H9 (cell line): ENCODE data around the gene ALDH1A3. TPM values are rescaled to one million over a fixed set of nuclear protein-coding genes. Genes with fewer than 3 reads are reported as not detected.

Source experiments
- DNase-seq: peaks from one replicate; pipeline ENCODE4 v3.0.0-alpha.2; 2017
- H2AFZ ChIP-seq: one replicate; pipeline ENCODE4 v1.6.1; 2013; ENCODE audit warnings: mild to moderate bottlenecking, low read length, control low read depth, moderate library complexity
- H2AK5ac ChIP-seq: 2 replicates; pipeline ENCODE4 v1.6.1; 2013; ENCODE audit warnings: low read length, control low read depth, mixed read lengths; ENCODE audit not compliant: insufficient read length
- H2BK120ac ChIP-seq: one replicate; pipeline ENCODE4 v1.6.1; 2013; ENCODE audit warnings: low read depth, mild to moderate bottlenecking, low read length, control low read depth, inconsistent platforms; ENCODE audit not compliant: poor library complexity, severe bottlenecking
- H2BK12ac ChIP-seq: 2 replicates; pipeline ENCODE4 v1.6.1; 2013; ENCODE audit warnings: low read length, control low read depth, mixed read lengths, low read depth; ENCODE audit not compliant: insufficient read length
- H2BK15ac ChIP-seq: 2 replicates; pipeline ENCODE4 v1.6.1; 2013; ENCODE audit warnings: low read depth, low read length, control low read depth
- H2BK20ac ChIP-seq: one replicate; pipeline ENCODE4 v1.6.1; 2013; ENCODE audit warnings: low read depth, mild to moderate bottlenecking, low read length, control low read depth, inconsistent platforms; ENCODE audit not compliant: poor library complexity, severe bottlenecking
- H2BK5ac ChIP-seq: 2 replicates; pipeline ENCODE4 v1.6.1; 2013; ENCODE audit warnings: low read length, control low read depth, mixed read lengths; ENCODE audit not compliant: insufficient read length
- H3K14ac ChIP-seq: 2 replicates; pipeline ENCODE4 v1.6.1; 2013; ENCODE audit warnings: low read length, control low read depth; ENCODE audit not compliant: insufficient read depth
- H3K18ac ChIP-seq: 2 replicates; pipeline ENCODE4 v1.6.1; 2013; ENCODE audit warnings: low read depth, mild to moderate bottlenecking, mixed read lengths, low read length, control low read depth; ENCODE audit not compliant: insufficient read length
- H3K23ac ChIP-seq: 2 replicates; pipeline ENCODE4 v1.6.1; 2013; ENCODE audit warnings: low read length, control low read depth, mixed read lengths, low read depth; ENCODE audit not compliant: insufficient read length
- H3K23me2 ChIP-seq: 2 replicates; pipeline ENCODE4 v1.6.1; 2013; ENCODE audit warnings: low read depth, mild to moderate bottlenecking, mixed read lengths, low read length, control low read depth; ENCODE audit not compliant: insufficient read length, poor library complexity, severe bottlenecking
- H3K27ac ChIP-seq: 2 replicates; pipeline ENCODE4 v1.5.1; 2013; ENCODE audit warnings: low read length, control low read depth, mixed read lengths, low read depth; ENCODE audit not compliant: insufficient read length
- H3K27me3 ChIP-seq: 2 replicates; pipeline ENCODE4 v1.6.1; 2013; ENCODE audit warnings: low read length, control low read depth, inconsistent platforms; ENCODE audit not compliant: insufficient read depth
- H3K4ac ChIP-seq: 2 replicates; pipeline ENCODE4 v1.6.1; 2013; ENCODE audit warnings: low read depth, mild to moderate bottlenecking, control low read depth, inconsistent platforms, low read length, moderate library complexity
- H3K4me1 ChIP-seq: 2 replicates; pipeline ENCODE4 v1.6.1; 2013; ENCODE audit warnings: low read length, control low read depth, inconsistent platforms; ENCODE audit not compliant: insufficient read depth
- H3K4me2 ChIP-seq: 2 replicates; pipeline ENCODE4 v1.6.1; 2013; ENCODE audit warnings: low read length, control low read depth, mixed read lengths; ENCODE audit not compliant: insufficient read length, insufficient read depth
- H3K56ac ChIP-seq: 2 replicates; pipeline ENCODE4 v1.6.1; 2013; ENCODE audit warnings: low read depth, mild to moderate bottlenecking, mixed read lengths, low read length, control low read depth; ENCODE audit not compliant: insufficient read length
- H3K79me1 ChIP-seq: 2 replicates; pipeline ENCODE4 v1.6.1; 2013; ENCODE audit warnings: low read depth, mild to moderate bottlenecking, moderate library complexity, low read length, control low read depth, inconsistent platforms; ENCODE audit not compliant: insufficient read depth, poor library complexity, severe bottlenecking
- H3K79me2 ChIP-seq: 2 replicates; pipeline ENCODE4 v1.6.1; 2013; ENCODE audit warnings: low read length, control low read depth, inconsistent platforms; ENCODE audit not compliant: insufficient read depth
- H3K9ac ChIP-seq: 2 replicates; pipeline ENCODE4 v1.6.1; 2013; ENCODE audit warnings: low read length, control low read depth, mixed read lengths; ENCODE audit not compliant: insufficient read length; ENCODE audit errors: extremely low read depth
- H3K9me3 ChIP-seq: one replicate; pipeline ENCODE4 v1.6.1; 2013; ENCODE audit warnings: low read depth, low read length, inconsistent platforms; ENCODE audit not compliant: control insufficient read depth
- H3T11ph ChIP-seq: one replicate; pipeline ENCODE4 v1.6.1; 2013; ENCODE audit warnings: mild to moderate bottlenecking, low read length, control low read depth, inconsistent platforms
- H4K20me1 ChIP-seq: one replicate; pipeline ENCODE4 v1.6.1; 2013; ENCODE audit not compliant: control insufficient read depth, insufficient read length, insufficient read depth
- H4K5ac ChIP-seq: 2 replicates; pipeline ENCODE4 v1.6.1; 2013; ENCODE audit warnings: low read depth, mild to moderate bottlenecking, mixed read lengths, low read length, control low read depth; ENCODE audit not compliant: insufficient read length
- H4K8ac ChIP-seq: replicated peaks from 2 replicates; pipeline ENCODE4 v1.6.1; 2013; ENCODE audit warnings: low read length, control low read depth, mixed read lengths, low read depth; ENCODE audit not compliant: insufficient read length
- H4K91ac ChIP-seq: 2 replicates; pipeline ENCODE4 v1.6.1; 2013; ENCODE audit warnings: low read depth, mild to moderate bottlenecking, moderate library complexity, mixed read lengths, low read length, control low read depth; ENCODE audit not compliant: insufficient read length
- H3K27ac Mint-ChIP-seq, 3 experiments: 2 replicates in 2 of 3; 3 replicates in 1 of 3; pipeline ENCODE4 v1.8.0; 2020 to 2021; ENCODE audit warnings: mixed read lengths in 3 of 3, mild to moderate bottlenecking in 1 of 3, moderate library complexity in 1 of 3
- H3K27me3 Mint-ChIP-seq: 2 replicates; pipeline ENCODE4 v1.8.0; 2021; ENCODE audit warnings: low read depth, mild to moderate bottlenecking, moderate library complexity, mixed read lengths
- H3K36me3 Mint-ChIP-seq, 3 experiments: 2 replicates in 2 of 3; 3 replicates in 1 of 3; pipeline ENCODE4 v1.8.0; 2020 to 2021; ENCODE audit warnings: low read depth in 3 of 3, mixed read lengths in 3 of 3; ENCODE audit not compliant: insufficient read depth in 1 of 3
- H3K4me1 Mint-ChIP-seq, 2 experiments: 2 replicates each; pipeline ENCODE4 v1.8.0; 2020; ENCODE audit warnings: mixed read lengths in 2 of 2
- H3K4me3 Mint-ChIP-seq, 2 experiments: 2 replicates in 1 of 2; 3 replicates in 1 of 2; pipeline ENCODE4 v1.8.0; 2020 to 2021; ENCODE audit warnings: mild to moderate bottlenecking in 2 of 2, mixed read lengths in 2 of 2, moderate library complexity in 1 of 2
- H3K9me3 Mint-ChIP-seq, 2 experiments: 2 replicates in 1 of 2; 3 replicates in 1 of 2; pipeline ENCODE4 v1.8.0; 2020; ENCODE audit warnings: mild to moderate bottlenecking in 2 of 2, mixed read lengths in 2 of 2, moderate library complexity in 1 of 2
- WGBS: extraction: QIAGEN DNeasy Blood & Tissue Kit; methylation state at CpG from one replicate; pipeline ENCODE4 v1.1.7; 2013; ENCODE audit warnings: missing lambda C conversion rate, low lambda C conversion rate, mixed read lengths; ENCODE audit not compliant: insufficient read length; ENCODE audit errors: extremely low coverage; 5-methylcytosine and 5-hydroxymethylcytosine counted together
- total RNA-seq: library from RNA; stranded (reverse); gene quantifications from 2 replicates; pipeline ENCODE4 v1.2.1, GENCODE V29; 2021
- TF ChIP-seq, protein P1 (sequence below): fragments of 200-600 bp; sonication (generic); conservative IDR thresholded peaks from 3 replicates; pipeline ENCODE4 v1.8.0; 2021; ENCODE audit warnings: antibody characterized with exemption, mild to moderate bottlenecking

ALDH1A3 gene
- total RNA-seq, 1 experiment from 2014 or later = 9.2 TPM

- Histone ChIP-seq H3K14ac (no peak overlapping the region), H2BK12ac (no peak overlapping the region), H4K91ac (no peak overlapping the region), H4K5ac (no peak overlapping the region), H2AK5ac (no peak overlapping the region), H3K4me1 (no peaks in the 10 kb centered on the region), H4K20me1 (no peaks in the 10 kb centered on the region), H3K4me2 (no peak overlapping the region), H3K9ac (no peak overlapping the region), H4K8ac (no peak overlapping the region), H2BK5ac (no peak overlapping the region), H2BK15ac (no peak overlapping the region), H3K56ac (no peak overlapping the region), H3K4ac (no peak overlapping the region), H2AFZ (no peak overlapping the region), H2BK20ac (no peak overlapping the region), H3K9me3 (no peaks in the 10 kb centered on the region), H3K18ac (no peak overlapping the region), H2BK120ac (no peak overlapping the region), H3K23me2 (no peaks in the 10 kb centered on the region), H3K23ac (no peak overlapping the region), H3K79me1 (no peaks in the 10 kb centered on the region), H3T11ph (no peak overlapping the region), H3K27ac (no peak overlapping the region), H3K27me3 (no peaks in the 10 kb centered on the region), H3K79me2 (no peaks in the 10 kb centered on the region)
- Mint-ChIP-seq H3K9me3 (no peaks in the 10 kb centered on the region), H3K4me1 (no peaks in the 10 kb centered on the region), H3K27me3 (no peaks in the 10 kb centered on the region), H3K36me3 (no peaks in the 10 kb centered on the region), H3K27ac (no peak overlapping the region), H3K4me3 (no peak overlapping the region)
- no CpG with 5 or more reads among the region's 2 CpGs for WGBS
- TF ChIP-seq, protein P1, sequence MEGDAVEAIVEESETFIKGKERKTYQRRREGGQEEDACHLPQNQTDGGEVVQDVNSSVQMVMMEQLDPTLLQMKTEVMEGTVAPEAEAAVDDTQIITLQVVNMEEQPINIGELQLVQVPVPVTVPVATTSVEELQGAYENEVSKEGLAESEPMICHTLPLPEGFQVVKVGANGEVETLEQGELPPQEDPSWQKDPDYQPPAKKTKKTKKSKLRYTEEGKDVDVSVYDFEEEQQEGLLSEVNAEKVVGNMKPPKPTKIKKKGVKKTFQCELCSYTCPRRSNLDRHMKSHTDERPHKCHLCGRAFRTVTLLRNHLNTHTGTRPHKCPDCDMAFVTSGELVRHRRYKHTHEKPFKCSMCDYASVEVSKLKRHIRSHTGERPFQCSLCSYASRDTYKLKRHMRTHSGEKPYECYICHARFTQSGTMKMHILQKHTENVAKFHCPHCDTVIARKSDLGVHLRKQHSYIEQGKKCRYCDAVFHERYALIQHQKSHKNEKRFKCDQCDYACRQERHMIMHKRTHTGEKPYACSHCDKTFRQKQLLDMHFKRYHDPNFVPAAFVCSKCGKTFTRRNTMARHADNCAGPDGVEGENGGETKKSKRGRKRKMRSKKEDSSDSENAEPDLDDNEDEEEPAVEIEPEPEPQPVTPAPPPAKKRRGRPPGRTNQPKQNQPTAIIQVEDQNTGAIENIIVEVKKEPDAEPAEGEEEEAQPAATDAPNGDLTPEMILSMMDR = no peak
- no peak for DNase-seq
Measured at GRCh38 chr15:100940767-100941379, 61.2 kb downstream of the ALDH1A3 start.
